Central memory CD8-positive, alpha-beta T cell (primary cell): ENCODE data around the gene DNAJC10.
"Not testable (repeated sequence)": the region's sequence is repeated elsewhere in the genome, so short reads cannot be mapped to it uniquely, and the experiment has no call there.

ENCODE experiments used
- ATAC-seq: fragments of 150-1000 bp; cut with Tn5 transposase; replicated peaks from 2 replicates; pipeline ENCODE4 v1.10.0; 2022; ENCODE audit warnings: mild to moderate bottlenecking, moderate FRiP score, moderate number of reproducible peaks; ENCODE audit not compliant: poor library complexity, severe bottlenecking; ENCODE audit errors: extremely low read depth
- DNase-seq, 2 donors: peaks; one replicate each; pipeline ENCODE4 v3.0.0; 2021; ENCODE audit warnings: low spot score in 2 of 2
- H3K27ac Mint-ChIP-seq: one replicate; pipeline ENCODE4 v1.8.0; 2022; ENCODE audit warnings: low read depth, mild to moderate bottlenecking, moderate library complexity, mixed read lengths
- H3K27me3 Mint-ChIP-seq: one replicate; pipeline ENCODE4 v1.8.0; 2022; ENCODE audit warnings: mixed read lengths
- H3K36me3 Mint-ChIP-seq: one replicate; pipeline ENCODE4 v1.8.0; 2022; ENCODE audit warnings: mild to moderate bottlenecking, moderate library complexity, mixed read lengths; ENCODE audit not compliant: insufficient read depth
- H3K4me1 Mint-ChIP-seq: one replicate; pipeline ENCODE4 v1.8.0; 2022; ENCODE audit warnings: mixed read lengths
- H3K4me3 Mint-ChIP-seq: one replicate; pipeline ENCODE4 v1.8.0; 2022; ENCODE audit warnings: mild to moderate bottlenecking, moderate library complexity, mixed read lengths
- H3K9me3 Mint-ChIP-seq: one replicate; pipeline ENCODE4 v1.8.0; 2022; ENCODE audit warnings: mixed read lengths

The DNAJC10 gene

DNA sequence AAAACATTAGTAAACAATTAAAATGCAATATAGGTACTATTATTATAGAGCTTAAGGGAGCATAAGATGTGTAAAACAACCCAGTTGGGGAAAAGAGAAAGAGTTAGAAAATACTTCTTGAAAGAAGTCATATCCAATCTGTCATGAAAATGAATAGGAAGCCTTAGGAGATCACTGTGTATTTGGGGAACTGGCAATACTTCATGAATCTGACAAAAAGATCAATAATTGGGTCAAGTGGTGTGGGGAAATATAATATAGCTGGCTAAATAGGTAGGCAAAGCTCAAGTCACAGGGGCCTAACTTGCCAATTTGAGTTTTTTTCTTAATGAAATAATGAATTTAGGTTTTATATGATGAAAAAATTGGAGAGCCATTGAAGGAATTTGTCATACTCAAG, 14.4 kb downstream of the DNAJC10 start:
- no peak overlapping the region for H3K27ac Mint-ChIP-seq
- H3K4me3 Mint-ChIP-seq: no peak overlapping the region
- H3K36me3 Mint-ChIP-seq: peaks cover 18% of the 10 kb centered on the region
- H3K27me3 Mint-ChIP-seq: no peaks in the 10 kb centered on the region
- DNase-seq (no peak), ATAC-seq (no peak)
- peaks cover 21% of the 10 kb centered on the region for H3K4me1 Mint-ChIP-seq
- H3K9me3 Mint-ChIP-seq: no peaks in the 10 kb centered on the region

DNA sequence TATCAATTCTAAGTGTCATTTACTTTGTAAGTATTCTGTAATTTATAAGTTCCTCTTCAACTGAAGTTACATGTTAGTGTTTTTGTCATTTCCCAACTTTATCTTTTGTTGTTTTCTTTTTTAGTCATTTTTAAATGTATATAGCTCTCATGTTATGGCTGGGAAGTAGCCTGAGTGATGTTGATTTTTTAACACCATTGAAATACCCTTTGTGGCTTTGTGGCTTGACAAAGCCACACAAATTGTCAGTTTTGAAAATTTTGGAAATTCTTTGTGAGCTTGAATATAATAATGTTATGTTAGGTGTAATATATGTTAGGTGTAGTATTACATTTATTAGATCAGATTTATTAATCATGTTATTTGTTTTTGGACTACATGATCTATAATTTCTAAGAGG, 16.7 kb downstream of the DNAJC10 start:
- H3K4me1 Mint-ChIP-seq: peaks cover 21% of the 10 kb centered on the region
- H3K27me3 Mint-ChIP-seq: no peaks in the 10 kb centered on the region
- ATAC-seq (no peak), DNase-seq (no peak)
- H3K27ac Mint-ChIP-seq: no peak overlapping the region
- H3K4me3 Mint-ChIP-seq: no peak overlapping the region
- peaks cover 26% of the 10 kb centered on the region for H3K36me3 Mint-ChIP-seq
- H3K9me3 Mint-ChIP-seq: no peaks in the 10 kb centered on the region

GRCh38 chr2:182733572-182733971, 17.5 kb downstream of the DNAJC10 start:
- Mint-ChIP-seq H3K9me3 (no peaks in the 10 kb centered on the region), H3K27ac (peak overlapping the region; percentile 68), H3K36me3 (peaks cover 33% of the 10 kb centered on the region), H3K4me3 (no peak overlapping the region), H3K27me3 (no peaks in the 10 kb centered on the region), H3K4me1 (peaks cover 21% of the 10 kb centered on the region)
- DNase-seq (no peak), ATAC-seq (no peak)

- not testable (repeated sequence) for DNase-seq, ATAC-seq, H3K27me3 Mint-ChIP-seq
Measured at GRCh38 chr2:182736856-182737255, 20.8 kb downstream of the DNAJC10 start.

DNA sequence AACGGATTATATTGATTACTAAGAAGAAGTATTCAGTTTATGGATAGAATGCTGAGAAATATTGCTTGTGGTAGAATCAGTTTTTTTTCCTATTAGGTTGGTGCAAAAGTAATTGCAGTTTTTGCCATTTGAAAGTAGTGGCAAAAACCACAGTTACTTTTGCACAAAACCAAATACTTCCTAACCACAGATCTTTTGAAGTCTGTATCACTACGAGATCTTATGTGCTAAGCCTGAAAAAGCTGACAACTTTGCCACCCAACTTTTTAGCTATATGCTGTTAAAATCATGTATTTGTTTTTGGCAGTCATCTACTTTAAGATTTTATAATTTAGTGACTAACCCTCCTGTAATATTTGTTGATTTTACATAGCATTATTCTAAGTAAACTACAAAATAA, 24.6 kb downstream of the DNAJC10 start:
- Mint-ChIP-seq H3K27ac (no peak overlapping the region), H3K27me3 (no peaks in the 10 kb centered on the region), H3K9me3 (no peaks in the 10 kb centered on the region), H3K36me3 (peaks cover 47% of the 10 kb centered on the region), H3K4me1 (no peaks in the 10 kb centered on the region), H3K4me3 (no peak overlapping the region)
- ATAC-seq (no peak), DNase-seq (no peak)

More at GRCh38 chr2:182736856-182737255, 20.8 kb downstream of the DNAJC10 start:
- H3K27ac Mint-ChIP-seq, H3K4me3 Mint-ChIP-seq, H3K9me3 Mint-ChIP-seq: not testable (repeated sequence)
- Mint-ChIP-seq H3K4me1 (peaks cover 12% of the 10 kb centered on the region), H3K36me3 (peaks cover 29% of the 10 kb centered on the region)

DNA sequence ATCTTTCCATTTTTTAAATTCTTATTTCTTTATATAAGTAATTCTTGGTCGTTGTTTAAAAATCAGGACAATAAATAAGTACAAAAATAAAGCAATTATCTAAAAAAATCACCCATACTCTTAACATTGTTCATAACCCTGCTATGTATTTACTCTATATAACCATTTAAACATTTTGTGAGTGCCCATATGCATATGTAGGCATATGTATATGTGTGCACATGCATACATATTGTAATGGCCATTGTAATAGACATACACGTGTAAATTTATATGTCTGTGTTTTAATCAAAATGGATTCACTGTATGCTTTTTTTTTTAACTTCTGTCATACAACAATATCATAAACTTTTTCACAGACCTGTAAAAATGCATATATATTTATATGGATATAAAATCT, 25.6 kb downstream of the DNAJC10 start:
- Mint-ChIP-seq H3K27me3 (no peaks in the 10 kb centered on the region), H3K36me3 (peaks cover 46% of the 10 kb centered on the region), H3K4me3 (no peak overlapping the region), H3K27ac (no peak overlapping the region), H3K9me3 (no peaks in the 10 kb centered on the region), H3K4me1 (no peaks in the 10 kb centered on the region)
- ATAC-seq (no peak), DNase-seq (no peak)

DNA sequence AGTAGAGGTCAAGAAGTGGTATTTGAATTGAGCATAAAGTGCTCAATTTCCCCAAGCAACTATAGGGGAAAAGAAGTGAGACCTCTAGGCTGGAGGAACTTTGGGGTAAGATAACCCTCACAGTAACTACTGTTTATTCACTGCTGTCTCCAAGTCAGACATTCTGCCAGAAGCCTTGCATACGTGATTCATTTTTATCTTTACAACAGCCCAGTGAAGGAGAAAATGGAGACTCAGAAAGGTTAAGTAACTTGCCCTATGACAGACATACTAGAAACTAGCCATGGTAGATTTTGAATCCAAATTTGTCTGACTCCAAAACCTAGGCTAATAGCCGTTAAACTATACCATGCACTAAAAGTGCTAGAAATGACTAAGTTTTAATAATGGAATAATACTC, 28.4 kb downstream of the DNAJC10 start:
- ATAC-seq (no peak), DNase-seq (no peak)
- Mint-ChIP-seq H3K36me3 (peaks cover 29% of the 10 kb centered on the region), H3K27ac (no peak overlapping the region), H3K27me3 (no peaks in the 10 kb centered on the region), H3K4me1 (no peaks in the 10 kb centered on the region), H3K9me3 (no peaks in the 10 kb centered on the region), H3K4me3 (no peak overlapping the region)

- H3K4me3 Mint-ChIP-seq: no peak overlapping the region
- no peaks in the 10 kb centered on the region for H3K27me3 Mint-ChIP-seq
- no peak for ATAC-seq
- peaks cover 29% of the 10 kb centered on the region for H3K36me3 Mint-ChIP-seq
- H3K27ac Mint-ChIP-seq: no peak overlapping the region
- peaks cover 4% of the 10 kb centered on the region for H3K4me1 Mint-ChIP-seq
- no peak for DNase-seq
- no peaks in the 10 kb centered on the region for H3K9me3 Mint-ChIP-seq
Measured at GRCh38 chr2:182745061-182745460, 29.0 kb downstream of the DNAJC10 start.

DNA sequence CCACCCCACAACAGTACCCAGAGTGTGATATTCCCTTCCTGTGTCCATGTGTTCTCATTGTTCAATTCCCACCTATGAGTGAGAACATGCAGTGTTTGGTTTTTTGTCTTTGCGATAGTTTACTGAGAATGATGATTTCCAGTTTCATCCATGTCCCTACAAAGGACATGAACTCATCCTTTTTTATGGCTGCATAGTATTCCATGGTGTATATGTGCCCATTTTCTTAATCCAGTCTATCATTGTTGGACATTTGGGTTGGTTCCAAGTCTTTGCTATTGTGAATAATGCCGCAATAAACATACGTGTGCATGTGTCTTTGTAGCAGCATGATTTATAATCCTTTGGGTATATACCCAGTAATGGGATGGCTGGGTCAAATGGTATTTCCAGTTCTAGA, 29.8 kb downstream of the DNAJC10 start:
- H3K27ac Mint-ChIP-seq, H3K4me1 Mint-ChIP-seq, H3K9me3 Mint-ChIP-seq, ATAC-seq, DNase-seq, H3K4me3 Mint-ChIP-seq, H3K27me3 Mint-ChIP-seq: not testable (repeated sequence)
- H3K36me3 Mint-ChIP-seq: peaks cover 34% of the 10 kb centered on the region

DNA sequence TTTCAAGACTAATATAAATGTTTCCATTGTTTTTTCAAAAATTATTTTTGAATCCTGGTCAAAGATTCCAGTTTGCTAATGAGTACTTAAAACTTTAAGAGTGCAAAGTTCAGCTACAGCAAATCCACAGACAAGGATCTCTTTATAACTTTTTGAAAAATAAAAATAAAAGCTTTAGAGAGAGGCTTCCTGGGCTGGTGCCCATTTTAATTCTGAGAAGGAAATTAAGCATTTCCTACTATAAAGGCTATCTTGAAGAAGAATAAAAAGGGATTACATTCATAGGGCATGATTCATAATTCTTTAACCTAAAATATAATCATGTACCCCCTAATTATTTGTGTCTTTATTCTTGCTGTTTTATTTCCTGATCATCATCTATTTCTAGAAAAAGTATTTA, 38.2 kb downstream of the DNAJC10 start:
- H3K9me3 Mint-ChIP-seq: no peaks in the 10 kb centered on the region
- H3K4me1 Mint-ChIP-seq: peaks cover 8% of the 10 kb centered on the region
- peaks cover 41% of the 10 kb centered on the region for H3K36me3 Mint-ChIP-seq
- ATAC-seq (no peak), DNase-seq (no peak)
- H3K4me3 Mint-ChIP-seq: no peak overlapping the region
- no peak overlapping the region for H3K27ac Mint-ChIP-seq
- no peaks in the 10 kb centered on the region for H3K27me3 Mint-ChIP-seq

- Mint-ChIP-seq H3K4me1 (no peaks in the 10 kb centered on the region), H3K27ac (no peak overlapping the region), H3K27me3 (no peaks in the 10 kb centered on the region), H3K9me3 (no peaks in the 10 kb centered on the region), H3K36me3 (peaks cover 37% of the 10 kb centered on the region), H3K4me3 (no peak overlapping the region)
- no peak for DNase-seq
- no peak for ATAC-seq
Measured at GRCh38 chr2:182758379-182758778, 42.3 kb downstream of the DNAJC10 start.

GRCh38 chr2:182761903-182762302, 45.8 kb downstream of the DNAJC10 start:
- Mint-ChIP-seq H3K36me3 (peaks cover 24% of the 10 kb centered on the region), H3K9me3 (no peaks in the 10 kb centered on the region), H3K4me3 (no peak overlapping the region), H3K27ac (no peak overlapping the region), H3K4me1 (no peaks in the 10 kb centered on the region), H3K27me3 (no peaks in the 10 kb centered on the region)
- DNase-seq (no peak), ATAC-seq (no peak)

DNA sequence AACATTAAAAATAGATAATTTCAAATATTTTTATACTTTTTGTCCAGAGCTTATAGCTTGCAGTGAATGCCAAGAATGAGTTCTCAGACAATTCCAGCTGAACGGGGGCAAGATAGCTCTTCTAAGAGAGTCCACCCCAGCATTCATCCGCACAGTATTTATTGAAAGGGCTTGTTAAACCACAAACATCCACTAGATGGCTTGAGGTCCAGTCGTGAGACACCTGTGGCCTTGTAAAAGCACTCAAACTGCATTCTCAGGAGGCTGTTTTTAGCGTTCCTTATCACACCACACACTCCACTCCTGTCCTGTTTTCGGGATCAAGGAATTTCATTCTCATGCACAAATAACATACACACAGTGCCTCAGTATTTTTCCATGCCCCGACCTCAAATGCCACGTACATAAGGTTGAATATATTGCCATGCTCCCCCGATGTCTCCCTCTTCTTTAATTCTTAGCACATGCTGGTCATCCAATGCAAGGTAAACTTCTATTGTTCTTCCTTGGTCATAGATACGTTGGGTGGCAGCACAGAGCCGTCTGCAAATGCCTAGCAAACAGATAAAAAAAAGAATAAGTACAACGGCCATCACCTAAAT, 47.4 kb downstream of the DNAJC10 start:
- ATAC-seq (no peak), DNase-seq (no peak)
- no peaks in the 10 kb centered on the region for H3K4me1 Mint-ChIP-seq
- no peak overlapping the region for H3K27ac Mint-ChIP-seq
- H3K36me3 Mint-ChIP-seq: peaks cover 22% of the 10 kb centered on the region
- no peaks in the 10 kb centered on the region for H3K9me3 Mint-ChIP-seq
- no peaks in the 10 kb centered on the region for H3K27me3 Mint-ChIP-seq
- no peak overlapping the region for H3K4me3 Mint-ChIP-seq

DNA sequence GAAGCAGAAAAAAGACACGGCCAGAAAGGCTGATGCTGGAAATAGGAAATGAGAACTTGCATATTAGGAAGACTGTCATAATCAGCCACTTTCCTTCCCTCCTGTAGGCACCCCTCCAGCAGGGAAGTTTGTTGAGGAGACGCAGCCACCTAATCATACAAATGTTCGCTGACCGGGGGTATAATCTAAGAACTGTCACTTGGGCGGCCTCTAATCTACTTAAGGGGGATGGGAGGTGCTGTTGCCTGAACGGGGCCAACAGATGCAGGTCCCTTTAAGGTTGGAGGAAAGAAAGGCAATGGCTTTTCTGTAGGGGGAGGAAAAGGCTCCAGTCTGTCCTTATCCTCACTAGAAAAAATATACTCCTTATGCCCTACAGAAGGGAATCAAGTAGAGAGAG, 50.6 kb downstream of the DNAJC10 start:
- no peak for ATAC-seq
- no peak for DNase-seq
- Mint-ChIP-seq H3K27ac (no peak overlapping the region), H3K9me3 (peaks cover 3% of the 10 kb centered on the region), H3K4me1 (peaks cover 14% of the 10 kb centered on the region), H3K27me3 (no peaks in the 10 kb centered on the region), H3K36me3 (peaks cover 14% of the 10 kb centered on the region), H3K4me3 (no peak overlapping the region)
